ENCODE results near the gene SLC66A2. TPM values are rescaled to one million over a fixed set of nuclear protein-coding genes. Genes with fewer than 3 reads are reported as not detected.
"Not testable (repeated sequence)": the region's sequence is repeated elsewhere in the genome, so short reads cannot be mapped to it uniquely, and the experiment has no call there.

Gene SLC66A2
- total and polyA plus RNA-seq, 2 donors (not counting 1 experiment from before 2014, with no cell fraction given) = 44.4 to 45.1 TPM

DNA sequence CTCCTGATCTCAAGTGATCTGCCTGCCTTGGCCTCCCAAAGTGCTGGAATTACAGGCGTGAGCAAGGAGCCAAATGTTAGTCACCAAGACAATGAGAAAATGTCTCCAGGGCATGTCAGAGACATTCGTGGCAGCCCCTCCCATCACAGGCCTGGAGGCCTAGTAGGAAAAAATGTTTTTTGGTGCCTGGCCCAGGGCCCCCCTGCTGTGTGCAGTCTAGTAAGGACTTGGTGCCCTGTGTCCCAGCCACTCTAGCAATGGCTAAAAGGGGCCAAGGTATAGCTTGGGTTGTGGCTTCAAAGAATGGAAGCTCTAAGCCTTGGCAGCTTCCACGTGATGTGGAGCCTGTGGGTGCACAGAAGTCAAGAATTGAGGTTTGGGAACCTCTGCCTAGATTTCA lies 49.4 kb upstream of the SLC66A2 start:
- TF ChIP-seq CTCF (IDR thresholded peaks at IDR 0.05) = no peak
- no peak for TF ChIP-seq EZH2 (IDR thresholded peaks at IDR 0.05; ENCODE audit: borderline replicate concordance, insufficient read depth, low read depth, low read length, poor library complexity, severe bottlenecking)
- Histone ChIP-seq H3K4me1 (ENCODE audit: control insufficient read depth in 2 of 2, insufficient read depth in 2 of 2, low read length in 2 of 2) (no peaks in the 10 kb centered on the region), H2AFZ (ENCODE audit: insufficient read depth, low read depth, low read length, poor library complexity, severe bottlenecking) (no peak overlapping the region), H3K9ac (ENCODE audit: low read length) (no peak overlapping the region), H3K9me3 (ENCODE audit: control extremely low read depth in 1 of 3, control insufficient read depth in 2 of 3, insufficient read depth in 1 of 3, low read length in 2 of 3) (peaks cover 0 to 21% (median 7%) of the 10 kb centered on the region in 3 donors), H4K20me1 (ENCODE audit: control insufficient read depth, insufficient read depth, low read length, poor library complexity, severe bottlenecking) (no peaks in the 10 kb centered on the region), H3K36me3 (replicated peaks in 1 of 2; ENCODE audit: control extremely low read depth in 1 of 2, control insufficient read depth in 1 of 2, extremely low read depth in 1 of 2, insufficient read depth in 2 of 2, low read length in 1 of 2) (no peaks in the 10 kb centered on the region), H3K27ac (ENCODE audit: low read length in 2 of 2) (no peak overlapping the region), H3K27me3 (replicated peaks in 1 of 4; ENCODE audit: control extremely low read depth in 1 of 4, control insufficient read depth in 3 of 4, insufficient read depth in 4 of 4, low read length in 3 of 4) (no peaks in the 10 kb centered on the region), H3K79me2 (ENCODE audit: control insufficient read depth, insufficient read depth, low read length) (no peaks in the 10 kb centered on the region), H3K4me3 (ENCODE audit: control extremely low read depth in 1 of 5, extremely low read depth in 1 of 5, insufficient read depth in 1 of 5, low read depth in 2 of 5, low read length in 4 of 5) (no peak overlapping the region), H3K4me2 (replicated peaks; ENCODE audit: low read depth, low read length, poor library complexity, severe bottlenecking) (no peak overlapping the region)
- Mint-ChIP-seq H3K27me3 (no peaks in the 10 kb centered on the region), H3K4me3 (no peak overlapping the region), H3K4me1 (peaks cover 7% of the 10 kb centered on the region), H3K9me3 (ENCODE audit: insufficient read depth) (peaks cover 8% of the 10 kb centered on the region), H3K27ac (no peak overlapping the region)
- ChIA-PET CTCF (no interaction called here), POLR2A (no interaction called here)
- intact Hi-C loops (cut with micrococcal nuclease) = no loop called here
- ATAC-seq (ENCODE audit: low read depth) (no peak), DNase-seq (no peak)
- 78% methylated on average over 3 of the region's 3 CpGs for WGBS (ENCODE audit: insufficient coverage)

DNA sequence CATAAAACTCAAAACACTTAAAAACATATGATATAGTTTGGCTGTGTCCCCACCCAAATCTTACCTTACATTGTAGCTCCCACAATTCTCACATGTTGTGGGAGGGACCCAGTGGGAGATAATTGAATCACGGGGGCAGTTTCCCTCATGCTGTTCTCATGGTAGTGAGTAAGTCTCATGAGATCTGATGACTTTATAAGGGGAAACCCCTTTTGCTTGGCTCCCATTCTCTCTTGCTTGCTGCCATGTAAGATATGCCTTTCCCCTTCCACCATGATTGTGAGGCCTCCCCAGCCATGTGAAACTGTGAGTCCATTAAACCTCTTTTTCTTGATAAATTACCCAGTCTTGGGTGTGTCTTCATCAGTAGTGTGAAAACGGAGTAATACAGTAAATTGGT lies 48.2 kb upstream of the SLC66A2 start:
- H3K9ac ChIP-seq (ENCODE audit: low read length); H3K27ac ChIP-seq (ENCODE audit: low read length in 2 of 2); H2AFZ ChIP-seq (ENCODE audit: insufficient read depth, low read depth, low read length, poor library complexity, severe bottlenecking); H3K36me3 ChIP-seq (replicated peaks in 1 of 2; ENCODE audit: control extremely low read depth in 1 of 2, control insufficient read depth in 1 of 2, extremely low read depth in 1 of 2, insufficient read depth in 2 of 2, low read length in 1 of 2); H3K4me1 ChIP-seq (ENCODE audit: control insufficient read depth in 2 of 2, insufficient read depth in 2 of 2, low read length in 2 of 2); intact Hi-C loops (cut with micrococcal nuclease); H3K27me3 Mint-ChIP-seq; DNase-seq; H3K4me3 Mint-ChIP-seq; H3K79me2 ChIP-seq (ENCODE audit: control insufficient read depth, insufficient read depth, low read length); ATAC-seq (ENCODE audit: low read depth); H3K27ac Mint-ChIP-seq; H3K4me2 ChIP-seq (replicated peaks; ENCODE audit: low read depth, low read length, poor library complexity, severe bottlenecking); H3K4me1 Mint-ChIP-seq; H3K9me3 Mint-ChIP-seq (ENCODE audit: insufficient read depth); H4K20me1 ChIP-seq (ENCODE audit: control insufficient read depth, insufficient read depth, low read length, poor library complexity, severe bottlenecking); H3K27me3 ChIP-seq (replicated peaks in 1 of 4; ENCODE audit: control extremely low read depth in 1 of 4, control insufficient read depth in 3 of 4, insufficient read depth in 4 of 4, low read length in 3 of 4); H3K4me3 ChIP-seq (ENCODE audit: control extremely low read depth in 1 of 5, extremely low read depth in 1 of 5, insufficient read depth in 1 of 5, low read depth in 2 of 5, low read length in 4 of 5): not testable (repeated sequence)
- WGBS (ENCODE audit: insufficient coverage) = 86% methylated on average over 1 of the region's 2 CpGs
- CTCF ChIA-PET = interaction anchor here (0.6 kb wide), 1 partner anchor 65 kb away, joined by 3 read pairs; no protein-coding TSS in a partner anchor
- H3K9me3 ChIP-seq (ENCODE audit: control extremely low read depth in 1 of 3, control insufficient read depth in 2 of 3, insufficient read depth in 1 of 3, low read length in 2 of 3) = peaks cover 0 to 19% (median 7%) of the 10 kb centered on the region in 3 donors
- POLR2A ChIA-PET = interaction anchor here (0.6 kb wide), 1 partner anchor 26 kb away, joined by 4 read pairs; no protein-coding TSS in a partner anchor

All from B cell (primary cell).